Thyroid gland (tissue), 4 donors: ENCODE data around the gene PCNT. TPM values are rescaled to one million over a fixed set of nuclear protein-coding genes. Genes with fewer than 3 reads are reported as not detected.
"Not testable (repeated sequence)": the region's sequence is repeated elsewhere in the genome, so short reads cannot be mapped to it uniquely, and the experiment has no call there.

Experiments used
- DNase-seq, 2 donors: peaks; one replicate each; pipeline ENCODE4 v3.0.0-alpha.2; 2019
- H3K27ac ChIP-seq, 3 donors: fragments of 200-600 bp; sonication (generic); 1 replicate in 2 of 3; 2 replicates in 1 of 3; pipeline ENCODE4 v1.5.1; 2016 to 2019; ENCODE audit warnings: mild to moderate bottlenecking in 1 of 3, moderate library complexity in 1 of 3
- H3K27me3 ChIP-seq: fragments of 200-600 bp; sonication (generic); one replicate; pipeline ENCODE4 v1.5.1; 2019
- H3K36me3 ChIP-seq, 2 donors: fragments of 200-600 bp; sonication (generic); one replicate each; pipeline ENCODE4 v1.5.1; 2016 to 2019
- H3K4me1 ChIP-seq, 2 donors: fragments of 200-600 bp; sonication (generic); one replicate each; pipeline ENCODE4 v1.5.1; 2017 to 2019
- H3K4me3 ChIP-seq, 3 donors: fragments of 200-600 bp; sonication (generic); replicated peaks in 1 of 3; 1 replicate in 2 of 3; 2 replicates in 1 of 3; pipeline ENCODE4 v1.5.1; 2016; ENCODE audit warnings: mild to moderate bottlenecking in 1 of 3
- H3K9me3 ChIP-seq: fragments of 200-600 bp; sonication (generic); one replicate; pipeline ENCODE4 v1.5.1; 2017
- POLR2A ChIP-seq, 2 donors: fragments of 450-650 bp; IDR thresholded peaks; one replicate each; pipeline ENCODE4 v1.6.1; 2017; ENCODE audit warnings: antibody characterized with exemption in 2 of 2, mild to moderate bottlenecking in 2 of 2, moderate library complexity in 1 of 2
- WGBS, 2 donors: methylation state at CpG; one replicate each; pipeline ENCODE4 v1.1.5; 2017; 5-methylcytosine and 5-hydroxymethylcytosine counted together
- intact Hi-C: fragments of 100-400 bp; cut with DNase I; formaldehyde crosslinking; loops from one replicate; pipeline ENCODE4 v1.15.1; 2023
- total RNA-seq, 4 donors: library from RNA; depleted of rRNA; stranded (reverse); fragments of >200 nt; gene quantifications; one replicate each; pipeline ENCODE4 v1.2.3, GENCODE V29; 2016
- TF ChIP-seq, protein P1 (sequence below), 6 experiments: fragments of 200-600 bp in 3 of 6; fragments of 450-650 bp in 3 of 6; sonication (generic) in 3 of 6; IDR thresholded peaks; one replicate each; pipeline ENCODE4 v1.5.1; 2016 to 2019; ENCODE audit warnings: antibody characterized with exemption in 6 of 6, mild to moderate bottlenecking in 2 of 6, inconsistent platforms in 1 of 6, moderate library complexity in 1 of 6

Gene PCNT
- total RNA-seq, 4 donors from 2014 or later, result 23.9 to 36.6 (median 33.2) TPM

- H3K4me1 ChIP-seq, result no peaks in the 10 kb centered on the region
- TF ChIP-seq POLR2A (IDR thresholded peaks at IDR 0.05), result no peak
These were observed 19.5 kb upstream of the PCNT start for GRCh38 chr21:46304437-46304836.

GRCh38 chr21:46304955-46305354, 19.0 kb upstream of the PCNT start:
- H3K9me3 ChIP-seq, result no peaks in the 10 kb centered on the region
- H3K36me3 ChIP-seq, result no peaks in the 10 kb centered on the region
- WGBS, 2 donors, result 96 to 98% methylated on average over 11 of the region's 11 CpGs
- H3K27me3 ChIP-seq, result no peaks in the 10 kb centered on the region
- H3K4me3 ChIP-seq, result no peak overlapping the region
- intact Hi-C loops, result no loop called here
- TF ChIP-seq POLR2A (IDR thresholded peaks at IDR 0.05), result no peak
- TF ChIP-seq, protein P1, sequence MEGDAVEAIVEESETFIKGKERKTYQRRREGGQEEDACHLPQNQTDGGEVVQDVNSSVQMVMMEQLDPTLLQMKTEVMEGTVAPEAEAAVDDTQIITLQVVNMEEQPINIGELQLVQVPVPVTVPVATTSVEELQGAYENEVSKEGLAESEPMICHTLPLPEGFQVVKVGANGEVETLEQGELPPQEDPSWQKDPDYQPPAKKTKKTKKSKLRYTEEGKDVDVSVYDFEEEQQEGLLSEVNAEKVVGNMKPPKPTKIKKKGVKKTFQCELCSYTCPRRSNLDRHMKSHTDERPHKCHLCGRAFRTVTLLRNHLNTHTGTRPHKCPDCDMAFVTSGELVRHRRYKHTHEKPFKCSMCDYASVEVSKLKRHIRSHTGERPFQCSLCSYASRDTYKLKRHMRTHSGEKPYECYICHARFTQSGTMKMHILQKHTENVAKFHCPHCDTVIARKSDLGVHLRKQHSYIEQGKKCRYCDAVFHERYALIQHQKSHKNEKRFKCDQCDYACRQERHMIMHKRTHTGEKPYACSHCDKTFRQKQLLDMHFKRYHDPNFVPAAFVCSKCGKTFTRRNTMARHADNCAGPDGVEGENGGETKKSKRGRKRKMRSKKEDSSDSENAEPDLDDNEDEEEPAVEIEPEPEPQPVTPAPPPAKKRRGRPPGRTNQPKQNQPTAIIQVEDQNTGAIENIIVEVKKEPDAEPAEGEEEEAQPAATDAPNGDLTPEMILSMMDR (IDR thresholded peaks at IDR 0.05), result no peak
- no peak overlapping the region for H3K27ac ChIP-seq
- no peak for DNase-seq
- H3K4me1 ChIP-seq, result no peaks in the 10 kb centered on the region

More at GRCh38 chr21:46304437-46304836, 19.5 kb upstream of the PCNT start:
- no peak overlapping the region for H3K27ac ChIP-seq
- no peaks in the 10 kb centered on the region for H3K27me3 ChIP-seq
- DNase-seq, result no peak
- no peak overlapping the region for H3K4me3 ChIP-seq
- WGBS, 2 donors, result 97% methylated on average over 5 of the region's 5 CpGs
- no peaks in the 10 kb centered on the region for H3K9me3 ChIP-seq
- no peaks in the 10 kb centered on the region for H3K36me3 ChIP-seq
- intact Hi-C loops, result no loop called here

GRCh38 chr21:46307625-46308024, 16.3 kb upstream of the PCNT start:
- H3K36me3 ChIP-seq, result no peaks in the 10 kb centered on the region
- no peak overlapping the region for H3K4me3 ChIP-seq
- H3K4me1 ChIP-seq, result no peaks in the 10 kb centered on the region
- H3K9me3 ChIP-seq, result no peaks in the 10 kb centered on the region
- WGBS, 2 donors, result 93 to 97% methylated on average over 2 of the region's 2 CpGs
- no peaks in the 10 kb centered on the region for H3K27me3 ChIP-seq
- no peak overlapping the region for H3K27ac ChIP-seq
- TF ChIP-seq, protein P1 (IDR thresholded peaks at IDR 0.05), result no peak
- no peak for TF ChIP-seq POLR2A (IDR thresholded peaks at IDR 0.05)
- intact Hi-C loops, result no loop called here
- DNase-seq, result no peak

GRCh38 chr21:46308431-46308830, 15.5 kb upstream of the PCNT start:
- H3K4me1 ChIP-seq, result no peaks in the 10 kb centered on the region
- H3K27me3 ChIP-seq, result no peaks in the 10 kb centered on the region
- intact Hi-C loops, result no loop called here
- no peaks in the 10 kb centered on the region for H3K9me3 ChIP-seq
- no peaks in the 10 kb centered on the region for H3K36me3 ChIP-seq
- no peak overlapping the region for H3K4me3 ChIP-seq
- DNase-seq, result no peak
- no peak overlapping the region for H3K27ac ChIP-seq
- WGBS, 2 donors, result 94% methylated on average over 2 of the region's 2 CpGs
- TF ChIP-seq, protein P1 (IDR thresholded peaks at IDR 0.05), result no peak
- no peak for TF ChIP-seq POLR2A (IDR thresholded peaks at IDR 0.05)

DNA sequence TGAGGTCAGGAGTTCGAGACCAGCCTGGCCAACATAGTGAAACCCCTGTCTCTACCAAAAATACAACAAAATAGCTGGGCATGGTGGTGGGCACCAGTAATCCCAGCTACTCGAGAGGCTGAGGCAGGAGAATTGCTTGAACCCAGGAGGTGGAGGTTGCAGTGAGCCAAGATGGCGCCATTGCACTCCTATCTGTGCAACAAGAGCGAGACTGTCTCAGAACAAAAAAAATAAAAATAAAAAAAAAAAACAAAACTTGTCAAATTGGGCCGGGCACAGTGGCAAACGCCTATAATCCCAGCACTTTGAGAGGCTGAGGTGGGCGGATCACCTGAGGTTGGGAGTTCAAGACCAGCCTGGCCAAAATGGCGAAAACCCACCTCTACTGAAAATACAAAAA, 13.7 kb upstream of the PCNT start:
- H3K4me1 ChIP-seq, H3K27me3 ChIP-seq, H3K27ac ChIP-seq, intact Hi-C loops, H3K9me3 ChIP-seq, H3K36me3 ChIP-seq, H3K4me3 ChIP-seq, DNase-seq: not testable (repeated sequence)
- 96 to 97% methylated on average over 8 of the region's 8 CpGs for WGBS, 2 donors

GRCh38 chr21:46311568-46311967, 12.4 kb upstream of the PCNT start:
- intact Hi-C loops, result no loop called here
- Histone ChIP-seq H3K36me3 (no peaks in the 10 kb centered on the region), H3K4me3 (no peak overlapping the region), H3K9me3 (no peaks in the 10 kb centered on the region), H3K27ac (no peak overlapping the region), H3K27me3 (no peaks in the 10 kb centered on the region), H3K4me1 (no peaks in the 10 kb centered on the region)
- no peak for DNase-seq
- TF ChIP-seq, protein P1 (IDR thresholded peaks at IDR 0.05), result no peak
- TF ChIP-seq POLR2A (IDR thresholded peaks at IDR 0.05), result no peak
